Endothelial cell of umbilical vein (primary cell): ENCODE data around the gene IL12A. TPM values are rescaled to one million over a fixed set of nuclear protein-coding genes. Genes with fewer than 3 reads are reported as not detected.

Experiments used
- BruUV-seq: library from RNA; stranded (reverse); fragments of 400-500 nt; replicated peaks from 2 replicates; lab custom pipeline; 2021; lab: Mats Ljungman, UMichigan
- CTCF ChIA-PET: fragments of 300-600, 350-600 bp; sonication (Branson Sonifier 250); formaldehyde crosslinking; loops from one replicate; lab custom pipeline; 2021; ENCODE audit warnings: antibody characterized with exemption, inconsistent platforms; lab: Charles Lee
- POLR2A ChIA-PET: fragments of 300-600, 350-600 bp; sonication (Branson Sonifier 250); formaldehyde crosslinking; loops from one replicate; lab custom pipeline; 2021; ENCODE audit warnings: antibody characterized with exemption, inconsistent platforms; lab: Charles Lee
- DNase-seq: peaks from one replicate; pipeline ENCODE4 v3.0.0-alpha.2; 2011; ENCODE audit warnings: low read depth, low spot score
- FAIRE-seq: peaks from 2 replicates; lab custom pipeline; 2011; peaks lifted over from hg19 to GRCh38; lab: Jason Lieb, UNC
- H2AFZ ChIP-seq: 2 replicates; pipeline ENCODE4 v1.6.0; 2012; ENCODE audit warnings: low read depth, low read length, control low read depth, inconsistent platforms
- H3K27ac ChIP-seq: 2 replicates; pipeline ENCODE4 v1.5.1; 2011; ENCODE audit warnings: low read depth, mild to moderate bottlenecking, control low read depth, low read length, moderate library complexity; ENCODE audit not compliant: insufficient read depth
- H3K27me3 ChIP-seq, 2 experiments: 2 replicates each; pipeline versions ENCODE4 v1.6.0 to v1.6.1; 2011; ENCODE audit warnings: low read length in 2 of 2, mixed read lengths in 1 of 2; ENCODE audit not compliant: control insufficient read depth in 2 of 2, insufficient read depth in 2 of 2
- H3K36me3 ChIP-seq, 2 experiments: 2 replicates in 1 of 2; 3 replicates in 1 of 2; pipeline ENCODE4 v1.5.1; 2011; ENCODE audit warnings: low read length in 2 of 2, mild to moderate bottlenecking in 1 of 2, moderate library complexity in 1 of 2; ENCODE audit not compliant: control insufficient read depth in 2 of 2, insufficient read depth in 2 of 2; ENCODE audit errors: extremely low read depth in 1 of 2
- H3K4me1 ChIP-seq: 3 replicates; pipeline ENCODE4 v1.5.1; 2011; ENCODE audit warnings: mild to moderate bottlenecking, low read length; ENCODE audit not compliant: control insufficient read depth, insufficient read depth; ENCODE audit errors: extremely low read depth
- H3K4me2 ChIP-seq: 2 replicates; pipeline ENCODE4 v1.6.1; 2011; ENCODE audit warnings: low read length, control low read depth, mixed read lengths; ENCODE audit not compliant: insufficient read depth
- H3K4me3 ChIP-seq, 3 experiments: fragments of 200-600 bp in 1 of 3; sonication (generic), shearing (Covaris generic) in 1 of 3; replicated peaks in 1 of 3; 2 replicates each; pipeline ENCODE4 v1.5.1; 2011 to 2016; ENCODE audit warnings: control low read depth in 3 of 3, low read length in 3 of 3, mild to moderate bottlenecking in 2 of 3, inconsistent platforms in 1 of 3, low read depth in 1 of 3, moderate library complexity in 1 of 3; ENCODE audit not compliant: insufficient read depth in 1 of 3
- H3K79me2 ChIP-seq: 2 replicates; pipeline ENCODE4 v1.6.0; 2012; ENCODE audit warnings: low read length, inconsistent platforms; ENCODE audit not compliant: control insufficient read depth, insufficient read depth
- H3K9ac ChIP-seq: replicated peaks from 2 replicates; pipeline ENCODE3; 2011; ENCODE audit warnings: low read length, control low read depth; ENCODE audit not compliant: insufficient read depth; ENCODE audit errors: extremely low read depth
- H3K9me1 ChIP-seq: replicated peaks from 3 replicates; pipeline ENCODE4 v1.6.0; 2011; ENCODE audit warnings: mild to moderate bottlenecking, low read length; ENCODE audit not compliant: control insufficient read depth, insufficient read depth; ENCODE audit errors: extremely low read depth
- H3K9me3 ChIP-seq: replicated peaks from 2 replicates; pipeline ENCODE4 v1.5.1; 2012; ENCODE audit warnings: low read length, inconsistent platforms; ENCODE audit not compliant: control insufficient read depth, insufficient read depth
- H4K20me1 ChIP-seq: replicated peaks from 2 replicates; pipeline ENCODE3; 2011; ENCODE audit warnings: mild to moderate bottlenecking, low read length; ENCODE audit not compliant: control insufficient read depth, insufficient read depth; ENCODE audit errors: extremely low read depth
- CTCF ChIP-seq, 2 donors: IDR thresholded peaks; 1 replicate in 1 of 2; 2 replicates in 1 of 2; pipeline ENCODE4 v1.5.1; 2011; ENCODE audit warnings: low read length in 2 of 2, mild to moderate bottlenecking in 2 of 2, moderate library complexity in 2 of 2, control low read depth in 1 of 2, inconsistent platforms in 1 of 2, low read depth in 1 of 2; ENCODE audit not compliant: insufficient read depth in 1 of 2; ENCODE audit errors: extremely low read depth in 1 of 2
- EZH2 ChIP-seq: IDR thresholded peaks from 2 replicates; pipeline ENCODE4 v1.6.1; 2012; ENCODE audit warnings: borderline replicate concordance, low read depth, mild to moderate bottlenecking, moderate library complexity, low read length, inconsistent platforms; ENCODE audit not compliant: severe bottlenecking
- FOS ChIP-seq: IDR thresholded peaks from 2 replicates; pipeline ENCODE4 v1.6.1; 2011; ENCODE audit warnings: mild to moderate bottlenecking, low read length, moderate library complexity, borderline replicate concordance; ENCODE audit not compliant: insufficient read depth
- GATA2 ChIP-seq: IDR thresholded peaks from 2 replicates; pipeline ENCODE4 v1.7.0; 2011; ENCODE audit warnings: low read depth, mild to moderate bottlenecking, moderate library complexity, mixed read lengths, low read length; ENCODE audit not compliant: insufficient read length, insufficient read depth
- JUN ChIP-seq: IDR thresholded peaks from 2 replicates; pipeline ENCODE4 v1.6.1; 2011; ENCODE audit warnings: borderline replicate concordance, low read depth; ENCODE audit not compliant: insufficient read length, insufficient read depth
- MAX ChIP-seq: IDR thresholded peaks from 2 replicates; pipeline ENCODE4 v1.6.1; 2011; ENCODE audit not compliant: insufficient read depth, insufficient read length
- MYC ChIP-seq: IDR thresholded peaks from one replicate; pipeline ENCODE4 v1.6.1; 2011; ENCODE audit warnings: mild to moderate bottlenecking, low read depth, low read length
- POLR2A ChIP-seq: IDR thresholded peaks from 2 replicates; pipeline ENCODE4 v1.6.1; 2012; ENCODE audit warnings: low read depth, mild to moderate bottlenecking, control low read depth, low read length
- POLR2AphosphoS5 ChIP-seq: IDR thresholded peaks from 2 replicates; pipeline ENCODE4 v1.6.1; 2012; ENCODE audit warnings: low read depth, mild to moderate bottlenecking, control low read depth, low read length, moderate library complexity; ENCODE audit not compliant: insufficient read depth
- dilution Hi-C: fragments of 300-500 bp; cut with MboI; formaldehyde crosslinking; loops from one replicate; pipeline ENCODE4 v1.15.0; 2019; ENCODE audit warnings: low sequenced_read_pairs; ENCODE audit not compliant: extremely low pct_ligation_motif_present
- intact Hi-C: fragments of 100-400 bp; cut with micrococcal nuclease; formaldehyde crosslinking; loops from one replicate; pipeline ENCODE4 v1.10.0; 2022
- polyA plus RNA-seq, 4 experiments: library from polyadenylated mRNA; depleted of rRNA in 3 of 4; stranded (reverse) in 3 of 4; unstranded in 1 of 4; fragments of >200 nt; gene quantifications; 2 replicates each; pipeline versions ENCODE4 v1.2.1 to v1.2.3, GENCODE V29; 2011 to 2012; ENCODE audit warnings: missing spikeins in 1 of 4
- total RNA-seq: library from RNA; stranded (reverse); gene quantifications from 2 replicates; pipeline ENCODE4 v1.2.3, GENCODE V29; 2021

IL12A gene
- total and polyA plus RNA-seq, 2 donors (not counting 3 experiments of a cell fraction or from before 2014, with no cell fraction given) = 1.6 to 1.7 TPM

GRCh38 chr3:159951540-159951939 lies 37.1 kb upstream of the IL12A start:
- ChIA-PET POLR2A (no interaction called here), CTCF (no interaction called here)
- Histone ChIP-seq H3K27me3 (no peaks in the 10 kb centered on the region), H3K9me3 (no peaks in the 10 kb centered on the region), H3K79me2 (no peaks in the 10 kb centered on the region), H3K27ac (no peak overlapping the region), H2AFZ (no peak overlapping the region), H3K4me2 (no peak overlapping the region), H3K4me3 (no peak overlapping the region), H3K9me1 (no peaks in the 10 kb centered on the region), H3K4me1 (no peaks in the 10 kb centered on the region), H3K9ac (no peak overlapping the region), H3K36me3 (no peaks in the 10 kb centered on the region), H4K20me1 (no peaks in the 10 kb centered on the region)
- DNase-seq = no peak
- dilution Hi-C loops = no loop called here
- TF ChIP-seq JUN = no peak
- no peak for TF ChIP-seq GATA2
- TF ChIP-seq CTCF (IDR thresholded peaks at IDR 0.05; ENCODE audit: extremely low read depth in 1 of 2, insufficient read depth in 1 of 2, low read depth in 1 of 2, low read length in 2 of 2) = no peak
- TF ChIP-seq POLR2A = no peak
- no peak for TF ChIP-seq FOS
- no peak for TF ChIP-seq EZH2
- TF ChIP-seq MYC = no peak
- TF ChIP-seq MAX = no peak
- no peak for TF ChIP-seq POLR2AphosphoS5
- no TSS peak for BruUV-seq
- intact Hi-C loops = no loop called here
- no peak for FAIRE-seq
